ENCODE data around the gene PGF.
A peak's percentile ranks its signal among the peaks of the same experiment; 100 is the strongest.

PGF gene

GRCh38 chr14:74981462-74981782, 26.0 kb upstream of the PGF start:
- Histone ChIP-seq H3K27me3 (ENCODE audit: control insufficient read depth in 3 of 3, insufficient read depth in 3 of 3, low read depth in 1 of 3, low read length in 3 of 3) (no peaks in the 10 kb centered on the region), H3K14ac (ENCODE audit: low read length) (no peak overlapping the region), H3K4me3 (ENCODE audit: low read length in 2 of 2) (no peak overlapping the region), H4K91ac (ENCODE audit: low read depth, low read length, poor library complexity) (no peak overlapping the region), H2BK15ac (ENCODE audit: low read length) (no peak overlapping the region), H3K36me3 (replicated peaks in 1 of 2; ENCODE audit: control insufficient read depth in 2 of 2, insufficient read depth in 2 of 2, low read length in 2 of 2) (no peaks in the 10 kb centered on the region), H2BK12ac (ENCODE audit: low read length) (peak overlapping the region; percentile 33), H4K8ac (ENCODE audit: low read depth, low read length) (no peak overlapping the region), H3K9me3 (replicated peaks in 1 of 2; ENCODE audit: control insufficient read depth in 2 of 2, insufficient read depth in 1 of 2, low read depth in 1 of 2, low read length in 2 of 2) (peaks cover 0 to under 1% of the 10 kb centered on the region in 2 donors), H3K27ac (replicated peaks; ENCODE audit: low read length) (no peak overlapping the region), H2AK5ac (ENCODE audit: low read depth, low read length) (no peak overlapping the region), H3K9ac (ENCODE audit: low read depth, low read length, poor library complexity) (no peak overlapping the region), H3K4me1 (ENCODE audit: control insufficient read depth in 2 of 2, insufficient read depth in 1 of 2, low read depth in 1 of 2, low read length in 2 of 2) (peaks cover 37 to 43% of the 10 kb centered on the region in 2 donors), H2AFZ (ENCODE audit: low read length) (peak overlapping the region; percentile 99), H2BK5ac (ENCODE audit: low read length) (no peak overlapping the region), H3K4me2 (ENCODE audit: insufficient read depth, low read length, poor library complexity, severe bottlenecking) (no peak overlapping the region), H3K23ac (ENCODE audit: low read depth, low read length, poor library complexity) (no peak overlapping the region), H3K4ac (ENCODE audit: low read length) (no peak overlapping the region), H3K18ac (ENCODE audit: low read length) (no peak overlapping the region), H3K79me1 (ENCODE audit: low read depth, low read length) (no peaks in the 10 kb centered on the region), H2BK120ac (ENCODE audit: low read depth, low read length) (no peak overlapping the region)
- no peak for DNase-seq (ENCODE audit: low spot score)
- WGBS, 2 donors (ENCODE audit: extremely low coverage in 2 of 2, insufficient read length in 2 of 2, insufficient replicate concordance in 1 of 2) = no CpG with 5 or more reads among the region's 9 CpGs

- peak overlapping the region; percentile 1 for H3K23ac ChIP-seq (ENCODE audit: low read depth, low read length, poor library complexity)
- no peaks in the 10 kb centered on the region for H3K27me3 ChIP-seq (ENCODE audit: control insufficient read depth in 3 of 3, insufficient read depth in 3 of 3, low read depth in 1 of 3, low read length in 3 of 3)
- no peak overlapping the region for H3K27ac ChIP-seq (replicated peaks; ENCODE audit: low read length)
- H3K4me3 ChIP-seq (ENCODE audit: low read length in 2 of 2) = no peak overlapping the region
- no CpG with 5 or more reads among the region's 35 CpGs for WGBS, 2 donors (ENCODE audit: extremely low coverage in 2 of 2, insufficient read length in 2 of 2, insufficient replicate concordance in 1 of 2)
- H3K4me1 ChIP-seq (ENCODE audit: control insufficient read depth in 2 of 2, insufficient read depth in 1 of 2, low read depth in 1 of 2, low read length in 2 of 2) = peaks cover 37 to 48% of the 10 kb centered on the region in 2 donors
- H2BK15ac ChIP-seq (ENCODE audit: low read length) = no peak overlapping the region
- no peaks in the 10 kb centered on the region for H3K79me1 ChIP-seq (ENCODE audit: low read depth, low read length)
- H2AK5ac ChIP-seq (ENCODE audit: low read depth, low read length) = no peak overlapping the region
- H3K18ac ChIP-seq (ENCODE audit: low read length) = peak overlapping the region; percentile 44
- H2BK5ac ChIP-seq (ENCODE audit: low read length) = no peak overlapping the region
- H2AFZ ChIP-seq (ENCODE audit: low read length) = peak overlapping the region; percentile 99
- no peak overlapping the region for H3K14ac ChIP-seq (ENCODE audit: low read length)
- H3K4ac ChIP-seq (ENCODE audit: low read length) = no peak overlapping the region
- no peaks in the 10 kb centered on the region for H3K36me3 ChIP-seq (replicated peaks in 1 of 2; ENCODE audit: control insufficient read depth in 2 of 2, insufficient read depth in 2 of 2, low read length in 2 of 2)
- H2BK12ac ChIP-seq (ENCODE audit: low read length) = peak overlapping the region; percentile 33
- H2BK120ac ChIP-seq (ENCODE audit: low read depth, low read length) = no peak overlapping the region
- H4K91ac ChIP-seq (ENCODE audit: low read depth, low read length, poor library complexity) = no peak overlapping the region
- peak; percentile 81 for DNase-seq (ENCODE audit: low spot score)
- H3K9me3 ChIP-seq (replicated peaks in 1 of 2; ENCODE audit: control insufficient read depth in 2 of 2, insufficient read depth in 1 of 2, low read depth in 1 of 2, low read length in 2 of 2) = peaks cover 0 to 2% of the 10 kb centered on the region in 2 donors
- H4K8ac ChIP-seq (ENCODE audit: low read depth, low read length) = no peak overlapping the region
- no peak overlapping the region for H3K4me2 ChIP-seq (ENCODE audit: insufficient read depth, low read length, poor library complexity, severe bottlenecking)
- H3K9ac ChIP-seq (ENCODE audit: low read depth, low read length, poor library complexity) = no peak overlapping the region
These were observed 25.5 kb upstream of the PGF start for GRCh38 chr14:74980731-74981461.

GRCh38 chr14:74980398-74980730, 25.0 kb upstream of the PGF start:
- Histone ChIP-seq H4K8ac (ENCODE audit: low read depth, low read length) (no peak overlapping the region), H3K14ac (ENCODE audit: low read length) (no peak overlapping the region), H3K23ac (ENCODE audit: low read depth, low read length, poor library complexity) (no peak overlapping the region), H3K4ac (ENCODE audit: low read length) (no peak overlapping the region), H3K4me1 (ENCODE audit: control insufficient read depth in 2 of 2, insufficient read depth in 1 of 2, low read depth in 1 of 2, low read length in 2 of 2) (peaks cover 39 to 53% of the 10 kb centered on the region in 2 donors), H2BK12ac (ENCODE audit: low read length) (no peak overlapping the region), H3K27ac (replicated peaks; ENCODE audit: low read length) (peak overlapping the region; percentile 39), H2BK120ac (ENCODE audit: low read depth, low read length) (no peak overlapping the region), H3K9me3 (replicated peaks in 1 of 2; ENCODE audit: control insufficient read depth in 2 of 2, insufficient read depth in 1 of 2, low read depth in 1 of 2, low read length in 2 of 2) (peaks cover 0 to 2% of the 10 kb centered on the region in 2 donors), H3K9ac (ENCODE audit: low read depth, low read length, poor library complexity) (no peak overlapping the region), H3K4me2 (ENCODE audit: insufficient read depth, low read length, poor library complexity, severe bottlenecking) (no peak overlapping the region), H2BK5ac (ENCODE audit: low read length) (peak overlapping the region; percentile 39), H2AK5ac (ENCODE audit: low read depth, low read length) (peak overlapping the region; percentile 9), H2BK15ac (ENCODE audit: low read length) (no peak overlapping the region), H4K91ac (ENCODE audit: low read depth, low read length, poor library complexity) (no peak overlapping the region), H2AFZ (ENCODE audit: low read length) (peak overlapping the region; percentile 99), H3K79me1 (ENCODE audit: low read depth, low read length) (no peaks in the 10 kb centered on the region), H3K18ac (ENCODE audit: low read length) (peak overlapping the region; percentile 11), H3K4me3 (ENCODE audit: low read length in 2 of 2) (no peak overlapping the region), H3K36me3 (replicated peaks in 1 of 2; ENCODE audit: control insufficient read depth in 2 of 2, insufficient read depth in 2 of 2, low read length in 2 of 2) (no peaks in the 10 kb centered on the region), H3K27me3 (ENCODE audit: control insufficient read depth in 3 of 3, insufficient read depth in 3 of 3, low read depth in 1 of 3, low read length in 3 of 3) (no peaks in the 10 kb centered on the region)
- no peak for DNase-seq (ENCODE audit: low spot score)
- WGBS, 2 donors (ENCODE audit: extremely low coverage in 2 of 2, insufficient read length in 2 of 2, insufficient replicate concordance in 1 of 2) = no CpG with 5 or more reads among the region's 4 CpGs

- Histone ChIP-seq H3K9ac (ENCODE audit: low read depth, low read length, poor library complexity) (no peak overlapping the region), H2AK5ac (ENCODE audit: low read depth, low read length) (peak overlapping the region; percentile 9), H3K27me3 (ENCODE audit: control insufficient read depth in 3 of 3, insufficient read depth in 3 of 3, low read depth in 1 of 3, low read length in 3 of 3) (no peaks in the 10 kb centered on the region), H3K4ac (ENCODE audit: low read length) (no peak overlapping the region), H3K23ac (ENCODE audit: low read depth, low read length, poor library complexity) (no peak overlapping the region), H4K91ac (ENCODE audit: low read depth, low read length, poor library complexity) (no peak overlapping the region), H3K4me1 (ENCODE audit: control insufficient read depth in 2 of 2, insufficient read depth in 1 of 2, low read depth in 1 of 2, low read length in 2 of 2) (peaks cover 39 to 59% of the 10 kb centered on the region in 2 donors), H2BK120ac (ENCODE audit: low read depth, low read length) (no peak overlapping the region), H3K27ac (replicated peaks; ENCODE audit: low read length) (no peak overlapping the region), H3K36me3 (replicated peaks in 1 of 2; ENCODE audit: control insufficient read depth in 2 of 2, insufficient read depth in 2 of 2, low read length in 2 of 2) (no peaks in the 10 kb centered on the region), H2AFZ (ENCODE audit: low read length) (peak overlapping the region; percentile 99), H2BK5ac (ENCODE audit: low read length) (peak overlapping the region; percentile 39), H2BK15ac (ENCODE audit: low read length) (no peak overlapping the region), H3K4me3 (ENCODE audit: low read length in 2 of 2) (no peak overlapping the region), H2BK12ac (ENCODE audit: low read length) (no peak overlapping the region), H3K4me2 (ENCODE audit: insufficient read depth, low read length, poor library complexity, severe bottlenecking) (no peak overlapping the region), H3K9me3 (replicated peaks in 1 of 2; ENCODE audit: control insufficient read depth in 2 of 2, insufficient read depth in 1 of 2, low read depth in 1 of 2, low read length in 2 of 2) (peaks cover 0 to 2% of the 10 kb centered on the region in 2 donors), H3K18ac (ENCODE audit: low read length) (peak overlapping the region; percentile 76), H4K8ac (ENCODE audit: low read depth, low read length) (no peak overlapping the region), H3K14ac (ENCODE audit: low read length) (no peak overlapping the region), H3K79me1 (ENCODE audit: low read depth, low read length) (no peaks in the 10 kb centered on the region)
- no peak for DNase-seq (ENCODE audit: low spot score)
- no CpG with 5 or more reads among the region's 23 CpGs for WGBS, 2 donors (ENCODE audit: extremely low coverage in 2 of 2, insufficient read length in 2 of 2, insufficient replicate concordance in 1 of 2)
These were observed 24.3 kb upstream of the PGF start for GRCh38 chr14:74979442-74980397.
